OCI-LY1 (cell line): ENCODE results near the gene OTOP3.

ENCODE experiments used
- H2AFZ ChIP-seq: fragments of 200-600 bp; sonication (generic), shearing (Covaris generic); 2 replicates; pipeline ENCODE4 v1.6.0; 2014; ENCODE audit warnings: antibody characterized with exemption, mild to moderate bottlenecking, low read length
- H3F3A ChIP-seq: fragments of 200-600 bp; sonication (generic), shearing (Covaris generic); 2 replicates; pipeline ENCODE4 v1.6.0; 2014; ENCODE audit warnings: mild to moderate bottlenecking, antibody characterized with exemption, low read length, moderate library complexity; ENCODE audit not compliant: insufficient read depth
- H3K27ac ChIP-seq: fragments of 200-600 bp; sonication (generic); 2 replicates; pipeline ENCODE4 v1.5.1; 2014; ENCODE audit warnings: low read length, mixed run types, mild to moderate bottlenecking, low read depth; ENCODE audit not compliant: poor library complexity, severe bottlenecking
- H3K27me3 ChIP-seq: fragments of 200-600 bp; sonication (generic); 2 replicates; pipeline ENCODE4 v1.6.0; 2014; ENCODE audit warnings: antibody characterized with exemption, mild to moderate bottlenecking, low read length, moderate library complexity; ENCODE audit not compliant: insufficient read depth
- H3K36me3 ChIP-seq: fragments of 200-600 bp; sonication (generic); 2 replicates; pipeline ENCODE4 v1.6.1; 2014; ENCODE audit warnings: mild to moderate bottlenecking, antibody characterized with exemption, low read length, moderate library complexity, mixed read lengths; ENCODE audit not compliant: insufficient read depth
- H3K4me1 ChIP-seq: fragments of 200-600 bp; sonication (generic); 2 replicates; pipeline ENCODE4 v1.5.1; 2014; ENCODE audit warnings: mild to moderate bottlenecking, low read length, moderate library complexity; ENCODE audit not compliant: insufficient read depth, severe bottlenecking
- H3K4me2 ChIP-seq: fragments of 200-600 bp; sonication (generic), shearing (Covaris generic); 2 replicates; pipeline ENCODE4 v1.6.1; 2014; ENCODE audit warnings: low read length
- H3K4me3 ChIP-seq: fragments of 200-600 bp; sonication (generic); 2 replicates; pipeline ENCODE4 v1.5.1; 2014; ENCODE audit warnings: low read length, low read depth, mild to moderate bottlenecking, mixed read lengths; ENCODE audit not compliant: poor library complexity, severe bottlenecking
- H3K79me2 ChIP-seq: fragments of 200-600 bp; shearing (Covaris generic); 2 replicates; pipeline ENCODE4 v1.6.1; 2016; ENCODE audit warnings: mixed run types, low read length, mixed read lengths; ENCODE audit not compliant: insufficient read depth
- H3K9ac ChIP-seq: fragments of 200-600 bp; sonication (generic), shearing (Covaris generic); 2 replicates; pipeline ENCODE4 v1.6.1; 2014; ENCODE audit warnings: mild to moderate bottlenecking, low read length, mixed read lengths
- H3K9me2 ChIP-seq: fragments of 200-600 bp; sonication (generic), shearing (Covaris generic); 2 replicates; pipeline ENCODE4 v1.6.1; 2014; ENCODE audit warnings: low read depth, mild to moderate bottlenecking, low read length, mixed read lengths
- H3K9me3 ChIP-seq: fragments of 200-600 bp; shearing (Covaris generic); 2 replicates; pipeline ENCODE4 v1.6.1; 2014; ENCODE audit warnings: low read length, mixed read lengths
- H4K20me1 ChIP-seq: fragments of 200-600 bp; sonication (generic), shearing (Covaris generic); 2 replicates; pipeline ENCODE4 v1.6.0; 2016; ENCODE audit warnings: mild to moderate bottlenecking, low read length; ENCODE audit not compliant: insufficient read depth
- EZH2 ChIP-seq: fragments of 200-600 bp; sonication (generic), shearing (Covaris generic); IDR thresholded peaks from 2 replicates; pipeline ENCODE4 v1.8.0; 2017; ENCODE audit warnings: borderline replicate concordance, mixed run types, mild to moderate bottlenecking, antibody characterized with exemption, low read length, moderate library complexity, mixed read lengths
- TF ChIP-seq, protein P1 (sequence below): fragments of 200-600 bp; sonication (generic), shearing (Covaris generic); IDR thresholded peaks from 2 replicates; pipeline ENCODE4 v1.5.1; 2017; ENCODE audit warnings: mild to moderate bottlenecking, antibody characterized with exemption, low read length, moderate library complexity, mixed read lengths

Gene OTOP3

DNA sequence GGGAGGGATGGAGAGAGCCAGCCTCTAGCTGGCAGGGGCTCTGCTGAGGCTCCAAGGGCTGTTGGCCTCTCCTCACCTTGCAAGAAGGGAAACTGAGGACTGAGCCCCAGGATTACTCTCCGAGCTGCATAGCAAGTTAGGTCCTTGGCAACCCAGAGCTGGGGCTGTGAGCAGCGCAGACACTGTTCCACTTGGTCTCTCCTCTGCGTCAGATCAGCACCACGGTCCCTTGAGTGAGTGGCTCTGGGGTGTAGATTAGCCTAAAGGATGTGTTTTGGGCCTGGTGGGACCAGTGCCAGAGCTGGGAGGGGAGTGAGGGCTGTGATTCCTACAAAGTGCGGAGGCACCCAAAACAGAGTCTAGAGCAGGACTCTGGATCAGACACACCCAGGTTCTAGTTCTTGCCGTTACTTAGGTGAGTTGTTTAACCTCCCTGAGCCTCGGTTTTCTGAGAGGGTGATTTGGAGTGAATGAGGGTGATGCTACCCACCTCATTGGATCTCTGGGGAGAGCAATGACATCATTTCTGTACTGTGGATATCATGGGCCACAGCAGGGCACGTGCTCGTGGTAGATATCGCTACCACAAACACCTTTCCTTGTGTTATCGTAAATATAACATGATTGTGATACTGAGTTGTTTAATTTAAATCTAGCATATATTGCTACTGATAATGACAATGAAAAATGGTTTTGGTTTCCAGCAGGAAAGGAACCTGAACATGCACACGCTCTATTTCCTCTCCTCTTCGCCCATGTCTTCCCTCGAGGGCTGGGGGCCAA, 34.2 kb upstream of the OTOP3 start:
- no peaks in the 10 kb centered on the region for H3K36me3 ChIP-seq
- no peaks in the 10 kb centered on the region for H3F3A ChIP-seq
- H4K20me1 ChIP-seq: no peaks in the 10 kb centered on the region
- H3K4me3 ChIP-seq: no peak overlapping the region
- no peaks in the 10 kb centered on the region for H3K9me2 ChIP-seq
- H3K27ac ChIP-seq: no peak overlapping the region
- H3K4me1 ChIP-seq: no peaks in the 10 kb centered on the region
- H3K9me3 ChIP-seq: no peaks in the 10 kb centered on the region
- TF ChIP-seq EZH2: no peak
- TF ChIP-seq, protein P1, sequence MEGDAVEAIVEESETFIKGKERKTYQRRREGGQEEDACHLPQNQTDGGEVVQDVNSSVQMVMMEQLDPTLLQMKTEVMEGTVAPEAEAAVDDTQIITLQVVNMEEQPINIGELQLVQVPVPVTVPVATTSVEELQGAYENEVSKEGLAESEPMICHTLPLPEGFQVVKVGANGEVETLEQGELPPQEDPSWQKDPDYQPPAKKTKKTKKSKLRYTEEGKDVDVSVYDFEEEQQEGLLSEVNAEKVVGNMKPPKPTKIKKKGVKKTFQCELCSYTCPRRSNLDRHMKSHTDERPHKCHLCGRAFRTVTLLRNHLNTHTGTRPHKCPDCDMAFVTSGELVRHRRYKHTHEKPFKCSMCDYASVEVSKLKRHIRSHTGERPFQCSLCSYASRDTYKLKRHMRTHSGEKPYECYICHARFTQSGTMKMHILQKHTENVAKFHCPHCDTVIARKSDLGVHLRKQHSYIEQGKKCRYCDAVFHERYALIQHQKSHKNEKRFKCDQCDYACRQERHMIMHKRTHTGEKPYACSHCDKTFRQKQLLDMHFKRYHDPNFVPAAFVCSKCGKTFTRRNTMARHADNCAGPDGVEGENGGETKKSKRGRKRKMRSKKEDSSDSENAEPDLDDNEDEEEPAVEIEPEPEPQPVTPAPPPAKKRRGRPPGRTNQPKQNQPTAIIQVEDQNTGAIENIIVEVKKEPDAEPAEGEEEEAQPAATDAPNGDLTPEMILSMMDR: no peak
- no peak overlapping the region for H3K9ac ChIP-seq
- H3K4me2 ChIP-seq: no peak overlapping the region
- H2AFZ ChIP-seq: no peak overlapping the region
- no peaks in the 10 kb centered on the region; the same call in 1 of the 2 replicates for H3K27me3 ChIP-seq
- H3K79me2 ChIP-seq: no peaks in the 10 kb centered on the region

DNA sequence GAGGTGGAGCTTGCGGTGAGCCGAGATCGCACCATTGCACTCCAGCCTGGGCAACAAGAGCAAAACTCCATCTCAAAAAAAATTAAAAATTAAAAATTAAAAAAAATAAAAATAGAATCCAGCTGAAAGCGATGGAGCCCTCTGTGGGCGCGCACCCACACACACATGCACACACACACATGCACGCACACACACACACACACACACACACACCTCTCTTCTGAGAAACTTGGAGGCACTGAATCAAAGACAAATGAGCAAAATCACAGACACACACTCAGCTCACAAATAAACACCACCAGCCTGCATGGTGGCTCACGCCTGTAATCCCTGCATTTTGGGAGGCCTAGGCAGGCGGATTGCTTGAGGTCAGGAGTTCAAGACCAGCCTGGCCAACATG, 32.7 kb upstream of the OTOP3 start:
- no peak overlapping the region for H3K4me3 ChIP-seq
- no peaks in the 10 kb centered on the region for H3K27me3 ChIP-seq
- no peaks in the 10 kb centered on the region for H3K4me1 ChIP-seq
- no peaks in the 10 kb centered on the region for H4K20me1 ChIP-seq
- H3K9me3 ChIP-seq: no peaks in the 10 kb centered on the region
- H3K9me2 ChIP-seq: no peaks in the 10 kb centered on the region
- no peak overlapping the region for H3K4me2 ChIP-seq
- H3K9ac ChIP-seq: no peak overlapping the region
- no peaks in the 10 kb centered on the region for H3K36me3 ChIP-seq
- H3K79me2 ChIP-seq: no peaks in the 10 kb centered on the region
- TF ChIP-seq, protein P1: no peak
- no peak for TF ChIP-seq EZH2
- no peaks in the 10 kb centered on the region for H3F3A ChIP-seq
- H2AFZ ChIP-seq: no peak overlapping the region
- H3K27ac ChIP-seq: no peak overlapping the region

DNA sequence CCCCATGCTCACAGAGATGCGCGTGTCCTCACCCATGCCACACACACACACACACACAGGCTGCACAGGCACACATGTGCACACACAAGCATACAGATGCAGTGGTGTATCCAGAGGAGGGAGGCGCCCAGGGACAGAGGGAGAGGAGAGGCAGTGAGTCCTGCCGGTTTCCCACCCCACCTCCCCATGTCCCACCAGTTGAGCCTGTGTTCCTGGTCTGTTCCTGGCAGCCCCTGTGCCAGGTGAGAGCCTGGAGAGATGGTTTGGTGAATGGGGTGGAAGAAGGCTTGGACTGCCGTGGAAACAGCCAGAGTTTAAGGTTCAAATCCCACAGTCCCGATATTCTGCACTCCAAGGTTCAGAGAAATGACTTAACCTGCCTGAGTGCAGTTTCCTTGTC, 32.0 kb upstream of the OTOP3 start:
- H3K4me2 ChIP-seq: no peak overlapping the region
- no peaks in the 10 kb centered on the region for H3F3A ChIP-seq
- no peak overlapping the region for H3K4me3 ChIP-seq
- H3K79me2 ChIP-seq: no peaks in the 10 kb centered on the region
- no peaks in the 10 kb centered on the region for H3K4me1 ChIP-seq
- H2AFZ ChIP-seq: no peak overlapping the region
- no peaks in the 10 kb centered on the region for H3K9me3 ChIP-seq
- no peak overlapping the region for H3K27ac ChIP-seq
- no peak for TF ChIP-seq EZH2
- TF ChIP-seq, protein P1: no peak
- H3K27me3 ChIP-seq: no peaks in the 10 kb centered on the region
- no peaks in the 10 kb centered on the region for H3K9me2 ChIP-seq
- H4K20me1 ChIP-seq: no peaks in the 10 kb centered on the region
- no peaks in the 10 kb centered on the region for H3K36me3 ChIP-seq
- no peak overlapping the region for H3K9ac ChIP-seq
